Liver (tissue), 9 donors: ENCODE measurements around the gene TARS2. TPM values are rescaled to one million over a fixed set of nuclear protein-coding genes. Genes with fewer than 3 reads are reported as not detected.

ENCODE experiments used
- DNase-seq: peaks from one replicate; pipeline ENCODE4 v3.0.0-alpha.2; 2017; ENCODE audit warnings: low spot score
- H3K27ac ChIP-seq, 2 donors: one replicate each; pipeline ENCODE4 v1.7.0; 2013; ENCODE audit warnings: inconsistent platforms in 2 of 2, low read length in 2 of 2, control low read depth in 1 of 2, low read depth in 1 of 2, mild to moderate bottlenecking in 1 of 2
- H3K27me3 ChIP-seq, 4 donors: one replicate each; pipeline versions ENCODE4 v1.6.1 to v1.7.0; 2013; ENCODE audit warnings: low read length in 3 of 4, inconsistent platforms in 1 of 4, mild to moderate bottlenecking in 1 of 4, moderate library complexity in 1 of 4; ENCODE audit not compliant: control insufficient read depth in 4 of 4, insufficient read depth in 4 of 4
- H3K36me3 ChIP-seq, 4 donors: one replicate each; pipeline versions ENCODE4 v1.6.1 to v1.7.0; 2013; ENCODE audit warnings: low read length in 3 of 4, mild to moderate bottlenecking in 3 of 4, low read depth in 1 of 4, moderate library complexity in 1 of 4; ENCODE audit not compliant: control insufficient read depth in 4 of 4, insufficient read depth in 3 of 4
- H3K4me1 ChIP-seq, 4 donors: one replicate each; pipeline versions ENCODE4 v1.6.1 to v1.7.0; 2013; ENCODE audit warnings: low read length in 3 of 4, mild to moderate bottlenecking in 3 of 4, moderate library complexity in 1 of 4; ENCODE audit not compliant: control insufficient read depth in 4 of 4, insufficient read depth in 4 of 4
- H3K4me3 ChIP-seq, 3 donors: one replicate each; pipeline versions ENCODE4 v1.6.1 to v1.7.0; 2013; ENCODE audit warnings: low read length in 3 of 3, control low read depth in 1 of 3, low read depth in 1 of 3, mild to moderate bottlenecking in 1 of 3
- H3K9ac ChIP-seq, 2 donors: one replicate each; pipeline ENCODE4 v1.7.0; 2013; ENCODE audit warnings: low read length in 2 of 2, mild to moderate bottlenecking in 2 of 2, moderate library complexity in 2 of 2, control low read depth in 1 of 2, low read depth in 1 of 2
- H3K9me3 ChIP-seq, 4 donors: one replicate each; pipeline versions ENCODE4 v1.6.1 to v1.7.0; 2013; ENCODE audit warnings: low read length in 3 of 4; ENCODE audit not compliant: control insufficient read depth in 4 of 4
- CTCF ChIP-seq: fragments of 150-350 bp; IDR thresholded peaks from 2 replicates; pipeline ENCODE4 v1.5.1; 2017; ENCODE audit warnings: improper control_type of control experiment, low read depth, low read length; ENCODE audit not compliant: missing input control
- EGR1 ChIP-seq, 2 donors: IDR thresholded peaks; 2 replicates each; pipeline ENCODE4 v1.6.1; 2016 to 2018; ENCODE audit warnings: antibody characterized with exemption in 2 of 2, low read depth in 2 of 2
- FOXA1 ChIP-seq: IDR thresholded peaks from 2 replicates; pipeline ENCODE4 v1.6.1; 2016; ENCODE audit warnings: antibody characterized with exemption
- FOXA2 ChIP-seq: IDR thresholded peaks from 2 replicates; pipeline ENCODE4 v1.6.1; 2016; ENCODE audit warnings: antibody characterized with exemption
- GABPA ChIP-seq, 2 donors: IDR thresholded peaks in 1 of 2; conservative IDR thresholded peaks in 1 of 2; 2 replicates each; pipeline ENCODE4 v1.6.1; 2016; ENCODE audit warnings: antibody characterized with exemption in 2 of 2, mild to moderate bottlenecking in 1 of 2, moderate library complexity in 1 of 2
- HNF4A ChIP-seq, 2 donors: conservative IDR thresholded peaks; 2 replicates each; pipeline ENCODE4 v1.6.1; 2016; ENCODE audit warnings: antibody characterized with exemption in 2 of 2, mild to moderate bottlenecking in 2 of 2
- HNF4G ChIP-seq: IDR thresholded peaks from 2 replicates; pipeline ENCODE4 v1.6.1; 2016; ENCODE audit warnings: antibody characterized with exemption
- JUND ChIP-seq, 2 donors: IDR thresholded peaks; 2 replicates each; pipeline ENCODE4 v1.6.1; 2016; ENCODE audit warnings: antibody characterized with exemption in 2 of 2
- NR2F2 ChIP-seq: IDR thresholded peaks from 2 replicates; pipeline ENCODE4 v1.6.1; 2016; ENCODE audit warnings: antibody characterized with exemption
- RAD21 ChIP-seq, 2 donors: IDR thresholded peaks; 2 replicates each; pipeline ENCODE4 v1.6.1; 2016; ENCODE audit warnings: antibody characterized with exemption in 2 of 2, mild to moderate bottlenecking in 2 of 2
- RXRA ChIP-seq, 2 donors: IDR thresholded peaks; 2 replicates each; pipeline ENCODE4 v1.6.1; 2017 to 2018; ENCODE audit warnings: antibody characterized with exemption in 2 of 2, mild to moderate bottlenecking in 1 of 2
- SP1 ChIP-seq: IDR thresholded peaks from 2 replicates; pipeline ENCODE4 v1.6.1; 2018; ENCODE audit warnings: antibody characterized with exemption, mild to moderate bottlenecking
- TAF1 ChIP-seq: conservative IDR thresholded peaks from 2 replicates; pipeline ENCODE4 v1.6.1; 2016; ENCODE audit warnings: antibody characterized with exemption, mild to moderate bottlenecking
- YY1 ChIP-seq: IDR thresholded peaks from 2 replicates; pipeline ENCODE4 v1.6.1; 2016; ENCODE audit warnings: antibody characterized with exemption, mild to moderate bottlenecking
- WGBS: extraction: QIAGEN DNeasy Blood & Tissue Kit; methylation state at CpG from one replicate; pipeline ENCODE4 v1.1.7; 2013; 5-methylcytosine and 5-hydroxymethylcytosine counted together
- polyA plus RNA-seq, 2 donors: library from polyadenylated mRNA; stranded (reverse) in 1 of 2; unstranded in 1 of 2; fragments of 200-250 nt in 1 of 2; fragments of >200 nt in 1 of 2; fragmentation: Nextera tagmentation in 1 of 2; extraction: Ambion mirVana in 1 of 2; gene quantifications; one replicate each; pipeline versions ENCODE4 v1.2.1 to v1.2.3, GENCODE V29; 2013 to 2015
- total RNA-seq, 2 donors: library from RNA; depleted of rRNA; stranded (reverse); fragments of >200 nt; gene quantifications; one replicate each; pipeline ENCODE4 v1.2.3, GENCODE V29; 2014
- TF ChIP-seq, protein P1 (sequence below): IDR thresholded peaks from 2 replicates; pipeline ENCODE4 v1.6.1; 2016; ENCODE audit warnings: antibody characterized with exemption, mild to moderate bottlenecking
- TF ChIP-seq, protein P2 (sequence below): IDR thresholded peaks from 2 replicates; pipeline ENCODE4 v1.6.1; 2016; ENCODE audit warnings: antibody characterized with exemption
- TF ChIP-seq, protein P3 (sequence below): IDR thresholded peaks from 2 replicates; pipeline ENCODE4 v1.6.1; 2016; ENCODE audit warnings: antibody characterized with exemption
- TF ChIP-seq, protein P4 (sequence below): IDR thresholded peaks from 2 replicates; pipeline ENCODE4 v1.6.1; 2016; ENCODE audit warnings: antibody characterized with exemption
- donor health status: healthy.
- donor health status: healthy.
- donor health status: healthy.
- donor health status: healthy.
- donor health status: healthy.

TARS2 gene
- total and polyA plus RNA-seq, 4 donors: 10.9 to 20.8 (median 18.6) TPM

DNA sequence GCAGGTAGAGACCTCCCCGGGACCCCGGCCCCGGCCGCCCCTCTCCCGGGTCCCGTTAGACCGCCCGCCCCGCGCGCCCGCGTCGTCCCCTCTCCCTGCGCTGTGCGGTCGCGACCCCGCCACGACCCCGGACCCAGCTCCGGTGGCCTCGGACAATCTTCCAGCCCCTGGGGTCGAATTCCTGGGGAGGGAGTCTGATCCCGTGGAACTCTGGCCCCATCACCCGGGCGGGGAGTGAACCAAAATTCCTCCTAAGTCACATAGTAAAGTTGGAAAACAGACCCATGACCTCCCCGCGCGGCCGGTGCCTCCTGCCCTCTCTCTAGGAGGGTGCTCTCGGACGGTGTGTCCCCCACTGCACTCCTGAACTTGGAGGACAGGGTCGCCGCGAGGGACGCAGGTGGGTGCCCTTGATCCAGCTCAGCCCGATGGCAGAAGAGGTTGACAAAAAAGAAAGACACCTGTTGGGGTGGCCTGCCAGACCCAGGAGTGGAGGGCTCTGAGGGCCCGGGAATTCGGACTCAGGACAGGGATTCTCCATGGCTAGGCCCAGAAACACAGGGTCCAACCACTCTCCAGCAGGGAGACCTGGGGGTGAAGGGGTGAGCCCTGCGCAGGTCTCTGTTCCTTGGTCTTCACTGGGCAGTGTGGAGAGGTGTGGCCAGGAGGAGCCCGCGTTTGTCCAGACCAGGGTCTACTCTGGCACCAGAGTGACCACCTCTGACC, 62.4 kb downstream of the TARS2 start:
- H3K9ac ChIP-seq: peak overlapping the region; percentile 28 to 53
- no peak for DNase-seq
- TF ChIP-seq CTCF: peak; percentile 4
- no peak for TF ChIP-seq EGR1 (IDR thresholded peaks at IDR 0.05; ENCODE audit: low read depth in 2 of 2)
- TF ChIP-seq FOXA2: no peak
- peak; percentile 59 for TF ChIP-seq NR2F2
- TF ChIP-seq TAF1: no peak
- TF ChIP-seq JUND (IDR thresholded peaks at IDR 0.05): no peak
- TF ChIP-seq SP1: peak; percentile 29
- TF ChIP-seq, protein P1, sequence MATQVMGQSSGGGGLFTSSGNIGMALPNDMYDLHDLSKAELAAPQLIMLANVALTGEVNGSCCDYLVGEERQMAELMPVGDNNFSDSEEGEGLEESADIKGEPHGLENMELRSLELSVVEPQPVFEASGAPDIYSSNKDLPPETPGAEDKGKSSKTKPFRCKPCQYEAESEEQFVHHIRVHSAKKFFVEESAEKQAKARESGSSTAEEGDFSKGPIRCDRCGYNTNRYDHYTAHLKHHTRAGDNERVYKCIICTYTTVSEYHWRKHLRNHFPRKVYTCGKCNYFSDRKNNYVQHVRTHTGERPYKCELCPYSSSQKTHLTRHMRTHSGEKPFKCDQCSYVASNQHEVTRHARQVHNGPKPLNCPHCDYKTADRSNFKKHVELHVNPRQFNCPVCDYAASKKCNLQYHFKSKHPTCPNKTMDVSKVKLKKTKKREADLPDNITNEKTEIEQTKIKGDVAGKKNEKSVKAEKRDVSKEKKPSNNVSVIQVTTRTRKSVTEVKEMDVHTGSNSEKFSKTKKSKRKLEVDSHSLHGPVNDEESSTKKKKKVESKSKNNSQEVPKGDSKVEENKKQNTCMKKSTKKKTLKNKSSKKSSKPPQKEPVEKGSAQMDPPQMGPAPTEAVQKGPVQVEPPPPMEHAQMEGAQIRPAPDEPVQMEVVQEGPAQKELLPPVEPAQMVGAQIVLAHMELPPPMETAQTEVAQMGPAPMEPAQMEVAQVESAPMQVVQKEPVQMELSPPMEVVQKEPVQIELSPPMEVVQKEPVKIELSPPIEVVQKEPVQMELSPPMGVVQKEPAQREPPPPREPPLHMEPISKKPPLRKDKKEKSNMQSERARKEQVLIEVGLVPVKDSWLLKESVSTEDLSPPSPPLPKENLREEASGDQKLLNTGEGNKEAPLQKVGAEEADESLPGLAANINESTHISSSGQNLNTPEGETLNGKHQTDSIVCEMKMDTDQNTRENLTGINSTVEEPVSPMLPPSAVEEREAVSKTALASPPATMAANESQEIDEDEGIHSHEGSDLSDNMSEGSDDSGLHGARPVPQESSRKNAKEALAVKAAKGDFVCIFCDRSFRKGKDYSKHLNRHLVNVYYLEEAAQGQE: peak; percentile 5
- TF ChIP-seq, protein P2, sequence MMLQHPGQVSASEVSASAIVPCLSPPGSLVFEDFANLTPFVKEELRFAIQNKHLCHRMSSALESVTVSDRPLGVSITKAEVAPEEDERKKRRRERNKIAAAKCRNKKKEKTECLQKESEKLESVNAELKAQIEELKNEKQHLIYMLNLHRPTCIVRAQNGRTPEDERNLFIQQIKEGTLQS: no peak
- TF ChIP-seq HNF4G: no peak
- TF ChIP-seq YY1: no peak
- peak; percentile 45 to 53 for TF ChIP-seq RAD21 (IDR thresholded peaks at IDR 0.05)
- peak; percentile 40 to 51 for TF ChIP-seq HNF4A (conservative IDR thresholded peaks at IDR 0.05)
- TF ChIP-seq, protein P3, sequence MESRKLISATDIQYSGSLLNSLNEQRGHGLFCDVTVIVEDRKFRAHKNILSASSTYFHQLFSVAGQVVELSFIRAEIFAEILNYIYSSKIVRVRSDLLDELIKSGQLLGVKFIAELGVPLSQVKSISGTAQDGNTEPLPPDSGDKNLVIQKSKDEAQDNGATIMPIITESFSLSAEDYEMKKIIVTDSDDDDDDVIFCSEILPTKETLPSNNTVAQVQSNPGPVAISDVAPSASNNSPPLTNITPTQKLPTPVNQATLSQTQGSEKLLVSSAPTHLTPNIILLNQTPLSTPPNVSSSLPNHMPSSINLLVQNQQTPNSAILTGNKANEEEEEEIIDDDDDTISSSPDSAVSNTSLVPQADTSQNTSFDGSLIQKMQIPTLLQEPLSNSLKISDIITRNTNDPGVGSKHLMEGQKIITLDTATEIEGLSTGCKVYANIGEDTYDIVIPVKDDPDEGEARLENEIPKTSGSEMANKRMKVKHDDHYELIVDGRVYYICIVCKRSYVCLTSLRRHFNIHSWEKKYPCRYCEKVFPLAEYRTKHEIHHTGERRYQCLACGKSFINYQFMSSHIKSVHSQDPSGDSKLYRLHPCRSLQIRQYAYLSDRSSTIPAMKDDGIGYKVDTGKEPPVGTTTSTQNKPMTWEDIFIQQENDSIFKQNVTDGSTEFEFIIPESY: no peak
- TF ChIP-seq, protein P4, sequence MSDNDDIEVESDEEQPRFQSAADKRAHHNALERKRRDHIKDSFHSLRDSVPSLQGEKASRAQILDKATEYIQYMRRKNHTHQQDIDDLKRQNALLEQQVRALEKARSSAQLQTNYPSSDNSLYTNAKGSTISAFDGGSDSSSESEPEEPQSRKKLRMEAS: no peak
- no peak for TF ChIP-seq GABPA (IDR thresholded peaks at IDR 0.05 in 1 of 2, conservative IDR thresholded peaks at IDR 0.05 in 1 of 2)
- TF ChIP-seq FOXA1: no peak
- peak; percentile 65 to 73 for TF ChIP-seq RXRA (IDR thresholded peaks at IDR 0.05)
- H3K9me3 ChIP-seq: no peaks in the 10 kb centered on the region
- H3K4me1 ChIP-seq: peaks cover 14 to 40% (median 26%) of the 10 kb centered on the region in 4 donors
- H3K36me3 ChIP-seq: no peaks in the 10 kb centered on the region
- WGBS: 6% methylated on average over 43 of the region's 43 CpGs
- H3K4me3 ChIP-seq: peak overlapping the region; percentile 52 to 68 (median 54)
- no peaks in the 10 kb centered on the region for H3K27me3 ChIP-seq
- H3K27ac ChIP-seq: peak overlapping the region; percentile 77 to 86
